Fibroblast of skin of scalp (primary cell): Measurements from ENCODE around the gene PTPN5. TPM values are rescaled to one million over a fixed set of nuclear protein-coding genes. Genes with fewer than 3 reads are reported as not detected.
"Not testable (repeated sequence)": the region's sequence is repeated elsewhere in the genome, so short reads cannot be mapped to it uniquely, and the experiment has no call there.

ENCODE experiments used
- DNase-seq: peaks from one replicate; pipeline ENCODE4 v3.0.0-alpha.2; 2013
- polyA plus RNA-seq, 2 experiments: library from polyadenylated mRNA; unstranded; fragments of 120-200 nt; gene quantifications; one replicate each; pipeline ENCODE4 v1.2.1, GENCODE V29; 2013; ENCODE audit not compliant: insufficient read length in 2 of 2

Gene PTPN5
- polyA plus RNA-seq (2013, experiment 1 of 2; ENCODE audit: insufficient read length): 0.04 TPM
- 0.36 TPM for polyA plus RNA-seq (2013, experiment 2 of 2; ENCODE audit: insufficient read length)

- no peak for DNase-seq
Measured at GRCh38 chr11:18791207-18791968, at the start of gene PTPN5. Gene PTPN5, minus strand, starts transcription at chr11:18791798. Its CDS starts 19,840 bp downstream, at chr11:18771958.

- no peak for DNase-seq
Measured at GRCh38 chr11:18836417-18836816, 44.8 kb upstream of the PTPN5 start.

- no peak for DNase-seq
Measured at GRCh38 chr11:18834754-18835466, 43.3 kb upstream of the PTPN5 start.

DNA sequence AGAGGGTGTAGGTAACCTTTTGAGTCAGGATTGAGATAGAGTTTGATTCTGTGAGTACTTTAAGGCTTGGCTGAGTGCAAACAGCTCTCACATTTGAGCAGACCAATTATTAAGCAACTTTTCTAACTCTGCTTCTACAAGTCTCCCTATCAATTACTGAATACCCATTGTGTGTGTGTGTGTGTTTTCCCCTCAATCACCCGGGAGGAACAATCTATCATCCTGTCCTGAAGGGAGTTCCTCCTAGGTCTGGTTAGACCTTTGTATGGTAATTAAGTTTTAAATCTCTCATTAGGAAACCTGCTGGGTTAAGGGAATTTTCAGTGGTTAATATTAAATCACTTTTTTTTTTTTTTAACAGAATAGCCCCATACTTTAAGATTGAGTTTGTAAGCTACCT is 28.6 kb upstream of the PTPN5 start:
- DNase-seq: not testable (repeated sequence)

DNA sequence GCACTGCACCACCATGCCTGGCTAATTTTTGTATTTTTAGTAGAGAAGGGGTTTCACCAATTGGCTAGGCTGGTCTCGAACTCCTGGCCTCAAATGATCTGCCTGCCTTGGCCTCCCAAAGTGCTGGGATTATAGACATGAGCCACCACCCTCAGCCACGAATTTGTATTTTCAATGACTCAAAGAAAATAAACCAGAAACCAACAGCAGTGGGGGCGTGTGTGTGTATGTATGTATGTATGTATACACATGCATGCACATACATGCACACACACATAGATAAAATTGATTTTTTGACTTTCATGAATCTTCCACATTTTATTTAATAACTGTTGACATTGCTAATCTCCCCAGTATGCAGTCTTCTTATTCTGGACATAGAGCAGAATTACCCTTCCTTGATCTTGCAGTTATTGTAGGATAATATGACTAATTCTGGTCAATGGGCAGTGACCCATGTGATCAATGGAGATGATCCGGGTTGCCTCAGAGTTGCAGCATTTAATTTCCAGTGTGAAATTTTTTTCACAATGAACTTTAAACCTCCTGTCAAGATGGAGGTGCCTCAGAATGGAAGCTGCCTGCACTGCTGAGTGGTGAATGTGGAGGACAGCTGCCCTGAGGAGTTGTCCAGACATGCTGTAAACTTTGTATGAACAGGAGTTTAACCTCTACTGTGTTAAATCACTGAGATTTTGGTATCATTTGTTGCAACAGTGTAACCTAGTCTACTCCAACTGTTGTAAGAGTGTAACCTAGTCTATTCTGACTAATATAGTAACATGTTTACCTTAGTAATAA is 12.8 kb upstream of the PTPN5 start:
- no peak for DNase-seq

DNA sequence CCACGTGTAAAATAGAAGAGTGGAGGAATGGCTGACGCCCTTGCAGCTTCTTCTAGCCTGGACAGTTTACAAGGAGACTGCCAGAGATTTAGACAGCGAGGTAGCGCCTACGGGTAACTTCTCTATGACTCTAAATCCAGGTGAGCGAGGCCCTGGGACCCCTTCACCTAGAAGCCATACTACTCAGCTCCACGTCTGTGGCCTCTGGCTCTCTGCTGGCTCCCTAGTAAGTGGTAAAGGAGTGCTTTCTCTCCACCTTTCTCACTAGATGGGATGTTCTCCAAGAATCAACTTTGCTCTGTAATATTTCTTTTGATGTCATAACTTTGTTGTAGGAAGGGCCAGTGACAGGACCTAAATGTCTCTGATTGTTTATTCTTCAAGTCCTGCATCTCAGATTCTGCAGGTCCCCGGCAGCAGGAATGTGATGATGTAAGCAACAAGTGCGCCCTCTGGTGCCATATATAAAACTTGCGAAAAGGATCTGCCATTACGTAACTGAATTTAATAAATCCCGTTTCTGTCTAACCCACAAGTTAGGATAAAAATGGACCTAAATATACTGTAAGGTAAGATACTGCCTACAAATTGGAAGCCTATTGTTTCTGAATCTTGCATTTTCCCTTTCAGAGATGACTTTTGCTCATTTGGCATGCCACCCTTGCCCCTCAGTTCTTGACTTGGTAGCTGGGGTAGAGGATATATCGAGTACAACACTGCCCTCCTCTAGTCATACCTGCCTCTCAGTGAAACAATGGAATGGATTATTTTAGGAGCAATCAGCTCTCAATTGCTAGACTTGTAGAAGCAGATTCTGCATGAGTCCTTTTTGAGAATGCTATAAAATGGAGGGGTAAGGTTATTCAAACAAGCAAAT is 11.0 kb upstream of the PTPN5 start:
- peak; percentile 69 for DNase-seq

- DNase-seq: no peak
Measured at GRCh38 chr11:18798799-18799469, 7.3 kb upstream of the PTPN5 start.

DNA sequence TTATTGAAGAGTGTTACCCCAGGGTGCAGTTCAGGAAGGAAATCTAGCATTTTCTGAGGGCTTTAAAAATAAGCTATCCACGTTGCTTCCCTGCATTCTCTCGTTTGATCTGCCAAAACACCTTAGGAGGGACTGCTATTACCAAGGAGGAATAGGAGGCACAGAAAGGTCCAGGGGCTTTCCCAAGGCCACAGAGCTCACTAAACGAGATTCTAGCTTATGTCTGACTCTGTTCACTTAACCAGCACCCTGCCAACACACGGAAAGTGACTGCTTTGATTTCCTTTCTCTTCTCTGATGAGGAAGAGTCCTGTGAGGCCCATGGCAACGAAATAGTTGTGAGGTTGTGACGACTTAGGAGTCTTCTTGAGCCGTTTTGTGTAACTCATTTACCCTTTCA is 3.4 kb upstream of the PTPN5 start:
- DNase-seq: no peak

DNA sequence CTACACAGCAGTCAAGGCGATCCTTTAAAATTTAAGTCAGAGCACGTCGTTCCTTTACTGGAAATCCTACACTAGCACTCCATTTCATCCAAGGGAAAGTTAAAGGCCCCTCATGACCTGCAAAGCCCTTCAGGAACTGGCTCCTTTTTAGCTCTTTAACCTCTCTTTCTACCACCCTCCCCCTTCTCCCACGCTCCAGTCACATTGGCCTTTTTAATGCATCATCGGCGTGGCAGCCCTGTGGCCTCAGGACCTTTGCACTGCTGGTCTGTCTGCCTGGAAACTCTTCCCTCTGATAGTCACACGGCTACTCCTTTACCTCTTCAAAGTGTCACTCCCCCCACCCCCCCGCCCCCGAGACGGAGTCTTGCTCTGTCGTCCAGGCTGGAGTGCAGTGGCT is 1.2 kb upstream of the PTPN5 start:
- no peak for DNase-seq

- DNase-seq: no peak
Measured at GRCh38 chr11:18791969-18792628, 501 bp upstream of the PTPN5 start.

GRCh38 chr11:18790883-18791206 is 753 bp downstream of the PTPN5 start:
- no peak for DNase-seq

DNA sequence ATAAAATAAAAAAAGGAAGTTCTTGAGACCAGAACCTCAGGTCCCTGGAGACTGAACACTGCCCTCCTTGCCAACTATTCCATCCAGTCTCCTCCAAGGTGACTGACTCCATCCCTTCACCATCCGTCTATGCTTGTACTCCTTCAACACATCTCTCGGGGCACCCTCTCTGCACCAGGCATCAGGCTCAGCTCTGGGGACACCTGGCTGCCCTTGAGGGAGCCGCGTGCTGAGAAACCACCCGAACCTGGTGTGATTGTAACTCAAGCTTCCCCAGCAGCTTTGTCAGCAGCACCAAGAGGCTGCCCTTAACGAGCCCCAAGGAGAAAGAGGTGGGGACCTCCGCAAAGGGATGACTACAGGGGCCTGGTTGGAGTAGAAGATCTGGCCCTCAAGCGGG is 1.7 kb downstream of the PTPN5 start:
- DNase-seq: no peak

GRCh38 chr11:18785411-18785810 is 6.2 kb downstream of the PTPN5 start:
- DNase-seq: peak; percentile 59

DNA sequence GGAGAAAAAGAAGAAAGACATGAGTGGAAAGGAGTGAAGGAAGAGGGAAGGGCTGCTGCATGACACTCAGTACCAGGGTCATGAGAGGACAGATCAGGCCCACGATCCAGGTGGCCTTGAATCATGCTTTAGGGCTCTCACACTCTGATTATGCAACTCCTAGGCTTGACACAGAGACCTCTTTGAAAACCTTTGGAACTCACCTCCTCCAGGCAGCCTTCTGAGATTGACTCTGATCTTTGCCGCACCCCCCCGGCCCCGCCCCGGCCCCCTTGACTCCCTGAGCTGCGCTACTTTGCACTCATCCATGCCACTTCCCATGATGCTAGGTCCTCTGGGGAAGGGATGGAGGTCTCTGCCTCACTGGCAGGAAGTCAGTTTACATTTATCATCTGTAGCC is 10.7 kb downstream of the PTPN5 start:
- DNase-seq: no peak

DNA sequence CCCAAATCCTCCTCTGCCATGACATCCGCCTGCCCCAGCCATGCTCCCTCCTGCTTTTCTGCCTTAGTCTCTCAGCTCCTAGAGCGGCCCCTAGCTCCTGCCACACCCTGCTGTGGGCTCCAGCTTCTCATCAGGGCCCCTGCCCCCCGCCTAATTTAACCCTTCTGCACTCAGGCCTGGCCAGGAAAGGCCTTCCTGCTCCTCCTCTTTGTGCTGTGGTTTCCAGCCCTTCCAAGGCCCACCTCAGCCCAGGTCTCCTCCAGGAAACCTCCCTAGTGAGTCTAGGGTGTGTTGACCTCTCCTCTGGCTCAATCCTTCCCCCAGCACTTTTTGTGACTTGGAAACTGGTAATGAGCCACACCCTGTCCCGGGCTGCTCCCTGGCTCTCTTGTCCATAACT is 11.3 kb downstream of the PTPN5 start:
- no peak for DNase-seq

DNA sequence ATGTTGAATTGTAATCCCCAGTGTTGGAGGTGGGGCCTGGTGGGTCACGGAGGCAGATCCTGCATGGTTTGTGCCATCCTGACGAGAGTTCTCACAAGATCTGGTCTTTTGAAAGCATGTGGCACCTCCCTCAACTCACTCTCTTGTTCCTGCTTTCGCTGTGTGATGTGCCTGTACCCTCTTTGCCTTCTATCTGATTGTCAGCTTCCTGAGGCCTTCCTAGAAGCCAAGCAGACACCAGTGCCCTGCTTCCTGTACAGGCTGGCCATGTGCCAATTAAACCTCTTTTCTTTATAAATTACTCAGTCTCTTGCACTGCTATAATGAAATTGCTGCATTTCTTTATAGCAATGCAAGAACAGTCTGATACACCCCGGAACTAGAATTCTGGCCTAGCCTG is 13.1 kb downstream of the PTPN5 start:
- no peak for DNase-seq

DNA sequence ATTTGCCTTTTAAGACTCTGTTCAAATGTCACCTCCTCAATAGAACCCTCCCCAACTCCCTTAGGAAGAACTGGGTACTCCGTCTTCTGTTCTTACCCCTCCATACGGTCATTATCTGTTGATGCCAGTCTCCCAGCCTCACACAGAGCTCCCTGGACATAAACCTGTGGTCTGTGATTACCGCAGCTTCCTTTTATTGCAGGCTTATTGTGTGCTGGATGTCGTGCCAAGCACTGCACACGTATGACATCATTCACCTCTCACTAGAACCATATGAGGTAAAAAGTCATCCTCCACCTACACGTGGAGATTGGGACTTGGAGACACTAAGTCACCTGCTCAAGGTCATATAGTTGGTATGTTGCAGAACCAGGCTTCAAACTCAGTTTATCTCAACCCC is 15.3 kb downstream of the PTPN5 start:
- DNase-seq: no peak

DNA sequence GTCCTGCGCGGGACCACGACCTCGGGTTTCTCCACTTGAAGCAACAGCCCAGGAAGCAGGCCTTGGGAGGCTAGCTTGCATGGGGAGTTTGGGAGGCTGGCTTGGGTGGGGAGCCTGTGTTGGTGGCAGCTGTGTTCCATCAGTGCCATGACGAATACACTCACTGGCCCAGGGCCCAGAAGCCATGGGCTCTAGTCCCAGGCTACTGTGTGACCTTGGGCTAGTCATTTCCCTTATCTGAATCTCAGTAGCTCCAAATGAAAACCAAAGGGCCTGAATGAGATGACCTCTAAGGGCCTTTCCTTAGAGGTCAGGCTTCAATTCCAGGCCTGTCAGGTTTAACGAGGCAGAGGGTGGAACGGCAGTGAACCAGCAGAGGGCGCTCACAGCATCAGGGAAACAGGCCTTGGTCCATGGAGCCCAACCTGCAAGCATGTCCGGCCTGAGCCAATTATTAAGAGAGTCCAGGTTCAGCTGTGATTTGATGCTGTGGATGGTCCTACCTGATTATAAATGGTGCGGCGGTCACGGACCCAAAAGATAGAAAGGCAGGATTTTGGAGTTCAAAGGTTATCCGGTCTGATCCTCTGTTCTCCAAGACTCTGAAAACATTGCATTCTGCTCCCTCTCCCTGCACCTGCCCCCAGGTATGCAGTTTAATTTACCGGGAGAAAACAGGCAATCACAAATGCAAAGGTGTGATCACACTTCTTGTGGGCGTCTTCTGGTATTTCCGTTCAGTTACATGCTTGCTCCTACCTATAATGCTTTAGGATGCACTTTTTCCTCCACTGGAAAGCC is 15.9 kb downstream of the PTPN5 start:
- peak; percentile 53 for DNase-seq

GRCh38 chr11:18774801-18775200 is 16.8 kb downstream of the PTPN5 start:
- no peak for DNase-seq

DNA sequence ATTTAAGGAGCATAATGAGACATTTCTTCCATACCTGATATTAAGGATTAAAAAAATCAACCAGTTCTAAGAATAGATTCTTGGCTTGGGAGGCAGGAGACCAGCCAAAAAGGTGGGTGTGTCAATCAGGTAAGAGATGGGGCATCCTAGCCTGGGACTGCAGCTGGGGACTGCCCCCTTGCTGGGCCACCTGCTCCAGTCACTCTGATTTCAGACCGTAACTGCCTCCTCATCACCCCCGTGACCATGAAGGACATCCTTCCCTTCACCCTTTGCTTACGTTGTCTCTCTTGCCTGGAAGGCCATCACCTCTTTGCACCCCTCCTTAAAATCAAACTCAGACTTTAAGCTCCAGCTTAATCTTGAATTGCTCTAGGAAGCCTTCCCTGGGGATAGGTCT is 17.9 kb downstream of the PTPN5 start:
- no peak for DNase-seq
